SJCRH30 (cell line): ENCODE results near the gene SLC25A20. TPM values are rescaled to one million over a fixed set of nuclear protein-coding genes. Genes with fewer than 3 reads are reported as not detected.
"Not testable (repeated sequence)": the region's sequence is repeated elsewhere in the genome, so short reads cannot be mapped to it uniquely, and the experiment has no call there.

Experiments
- DNase-seq, 2 experiments: peaks; one replicate each; pipeline ENCODE4 v3.0.0-alpha.2; 2015 to 2020
- H3K27ac ChIP-seq: fragments of 250-450 bp; sonication (Bioruptor Pico); 2 replicates; pipeline ENCODE4 v1.5.1; 2020; ENCODE audit warnings: mild to moderate bottlenecking, moderate library complexity
- H3K27me3 ChIP-seq: fragments of 250-450 bp; sonication (Bioruptor Pico); 2 replicates; pipeline ENCODE4 v1.5.1; 2020; ENCODE audit warnings: mild to moderate bottlenecking, moderate library complexity
- H3K36me3 ChIP-seq: fragments of 250-450 bp; sonication (Bioruptor Pico); 2 replicates; pipeline ENCODE4 v1.5.1; 2020; ENCODE audit warnings: mild to moderate bottlenecking, moderate library complexity
- H3K4me1 ChIP-seq: fragments of 250-450 bp; sonication (Bioruptor Pico); 2 replicates; pipeline ENCODE4 v1.5.1; 2020; ENCODE audit warnings: mild to moderate bottlenecking, moderate library complexity
- H3K4me3 ChIP-seq: fragments of 250-450 bp; sonication (Bioruptor Pico); 2 replicates; pipeline ENCODE4 v1.5.1; 2020; ENCODE audit warnings: mild to moderate bottlenecking, moderate library complexity
- H3K9me3 ChIP-seq: fragments of 250-450 bp; sonication (Bioruptor Pico); replicated peaks from 2 replicates; pipeline ENCODE4 v1.5.1; 2020; ENCODE audit warnings: mild to moderate bottlenecking, moderate library complexity
- total RNA-seq: library from RNA; depleted of rRNA; stranded (reverse); fragments of >200 nt; shearing (Covaris generic); gene quantifications from 2 replicates; pipeline ENCODE4 v1.2.3, GENCODE V29; 2014; rRNA removed

SLC25A20 gene
- total RNA-seq, 1 experiment from 2014 or later, result 6.8 TPM

- Histone ChIP-seq H3K9me3 (no peaks in the 10 kb centered on the region; the same call in 1 of the 2 replicates), H3K27ac (no peak overlapping the region), H3K27me3 (no peaks in the 10 kb centered on the region), H3K4me1 (no peaks in the 10 kb centered on the region), H3K4me3 (no peak overlapping the region), H3K36me3 (no peaks in the 10 kb centered on the region)
- no peak for DNase-seq
These were observed 53.5 kb downstream of the SLC25A20 start for GRCh38 chr3:48845170-48845569.

GRCh38 chr3:48837163-48837562, 61.5 kb downstream of the SLC25A20 start:
- Histone ChIP-seq H3K27ac (no peak overlapping the region), H3K9me3 (no peaks in the 10 kb centered on the region), H3K36me3 (peaks cover 4% of the 10 kb centered on the region; the same call in 1 of the 2 replicates), H3K4me1 (no peaks in the 10 kb centered on the region), H3K27me3 (no peaks in the 10 kb centered on the region), H3K4me3 (no peak overlapping the region)
- DNase-seq, result no peak

- Histone ChIP-seq H3K27me3 (no peaks in the 10 kb centered on the region), H3K4me1 (no peaks in the 10 kb centered on the region), H3K9me3 (no peaks in the 10 kb centered on the region), H3K27ac (no peak overlapping the region), H3K36me3 (peaks cover 4% of the 10 kb centered on the region; the same call in 1 of the 2 replicates), H3K4me3 (no peak overlapping the region)
- no peak for DNase-seq
These were observed 62.9 kb downstream of the SLC25A20 start for GRCh38 chr3:48835650-48836366.

GRCh38 chr3:48832684-48833083, 66.0 kb downstream of the SLC25A20 start:
- H3K4me3 ChIP-seq, result no peak overlapping the region
- H3K27ac ChIP-seq, result no peak overlapping the region
- no peaks in the 10 kb centered on the region for H3K27me3 ChIP-seq
- peaks cover 4% of the 10 kb centered on the region; the same call in 1 of the 2 replicates for H3K36me3 ChIP-seq
- no peak for DNase-seq
- no peaks in the 10 kb centered on the region for H3K4me1 ChIP-seq
- H3K9me3 ChIP-seq, result no peaks in the 10 kb centered on the region

GRCh38 chr3:48830715-48831114, 68.0 kb downstream of the SLC25A20 start:
- H3K36me3 ChIP-seq, result peaks cover under 1% of the 10 kb centered on the region; the same call in 1 of the 2 replicates
- no peak for DNase-seq
- no peaks in the 10 kb centered on the region for H3K27me3 ChIP-seq
- H3K4me3 ChIP-seq, result no peak overlapping the region
- H3K9me3 ChIP-seq, result no peaks in the 10 kb centered on the region
- no peaks in the 10 kb centered on the region for H3K4me1 ChIP-seq
- H3K27ac ChIP-seq, result no peak overlapping the region

- H3K9me3 ChIP-seq, H3K4me3 ChIP-seq, DNase-seq, H3K27ac ChIP-seq, H3K27me3 ChIP-seq, H3K4me1 ChIP-seq, H3K36me3 ChIP-seq: not testable (repeated sequence)
These were observed 69.2 kb downstream of the SLC25A20 start for GRCh38 chr3:48829525-48829924.

GRCh38 chr3:48827874-48828273, 70.8 kb downstream of the SLC25A20 start:
- H3K36me3 ChIP-seq, H3K27me3 ChIP-seq, H3K4me3 ChIP-seq, H3K27ac ChIP-seq, H3K9me3 ChIP-seq, H3K4me1 ChIP-seq, DNase-seq: not testable (repeated sequence)

- no peaks in the 10 kb centered on the region for H3K4me1 ChIP-seq
- H3K27ac ChIP-seq, result no peak overlapping the region
- no peaks in the 10 kb centered on the region for H3K36me3 ChIP-seq
- DNase-seq, result no peak
- no peaks in the 10 kb centered on the region for H3K27me3 ChIP-seq
- H3K9me3 ChIP-seq, result no peaks in the 10 kb centered on the region
- no peak overlapping the region for H3K4me3 ChIP-seq
These were observed 72.2 kb downstream of the SLC25A20 start for GRCh38 chr3:48826451-48826850.

GRCh38 chr3:48820612-48821324, 77.9 kb downstream of the SLC25A20 start:
- no peak overlapping the region for H3K27ac ChIP-seq
- H3K4me3 ChIP-seq, result no peak overlapping the region
- no peaks in the 10 kb centered on the region for H3K9me3 ChIP-seq
- H3K27me3 ChIP-seq, result no peaks in the 10 kb centered on the region
- no peaks in the 10 kb centered on the region for H3K4me1 ChIP-seq
- H3K36me3 ChIP-seq, result no peaks in the 10 kb centered on the region
- peak in 1 of 2 experiments; percentile 13 for DNase-seq

- no peak for DNase-seq
- H3K4me1 ChIP-seq, result no peaks in the 10 kb centered on the region
- H3K27me3 ChIP-seq, result no peaks in the 10 kb centered on the region
- H3K4me3 ChIP-seq, result no peak overlapping the region
- no peaks in the 10 kb centered on the region for H3K9me3 ChIP-seq
- no peak overlapping the region for H3K27ac ChIP-seq
- no peaks in the 10 kb centered on the region for H3K36me3 ChIP-seq
These were observed 79.2 kb downstream of the SLC25A20 start for GRCh38 chr3:48819234-48820221.

- Histone ChIP-seq H3K4me3 (no peak overlapping the region), H3K27ac (no peak overlapping the region), H3K4me1 (no peaks in the 10 kb centered on the region), H3K27me3 (no peaks in the 10 kb centered on the region), H3K36me3 (no peaks in the 10 kb centered on the region), H3K9me3 (no peaks in the 10 kb centered on the region)
- no peak for DNase-seq
These were observed 87.2 kb downstream of the SLC25A20 start for GRCh38 chr3:48811524-48811923.

Other genes starting within 250 kb of the SLC25A20 start
- 1.1 and 1.7 TPM in 2 replicates for gene CELSR3, start 236.0 kb downstream of the SLC25A20 start, total RNA-seq
- 11.8 and 13.7 TPM in 2 replicates for gene NCKIPSD, start 213.0 kb downstream of the SLC25A20 start, total RNA-seq
- 61.2 and 67.3 TPM in 2 replicates for gene IP6K2, start 181.7 kb downstream of the SLC25A20 start, total RNA-seq
- 45.0 and 46.5 TPM in 2 replicates for gene PRKAR2A, start 51.0 kb downstream of the SLC25A20 start, total RNA-seq
- gene ARIH2, start 20.0 kb upstream of the SLC25A20 start, total RNA-seq, result 86.5 and 100 TPM in 2 replicates
- 0.35 and 0.36 TPM in 2 replicates for gene P4HTM, start 91.4 kb upstream of the SLC25A20 start, total RNA-seq
- 69.9 and 81.9 TPM in 2 replicates for gene WDR6, start 108.5 kb upstream of the SLC25A20 start, total RNA-seq
- 6.9 and 7.6 TPM in 2 replicates for gene DALRD3, start 119.7 kb upstream of the SLC25A20 start, total RNA-seq
- 58.9 and 66.0 TPM in 2 replicates for gene NDUFAF3, start 123.2 kb upstream of the SLC25A20 start, total RNA-seq
- 244 and 273 TPM in 2 replicates for gene IMPDH2, start 130.5 kb upstream of the SLC25A20 start, total RNA-seq
- 89.8 and 94.5 TPM in 2 replicates for gene QRICH1, start 195.2 kb upstream of the SLC25A20 start, total RNA-seq
- 192 TPM in 2 replicates for gene QARS1, start 205.9 kb upstream of the SLC25A20 start, total RNA-seq
- 39.2 and 41.2 TPM in 2 replicates for gene USP19, start 221.9 kb upstream of the SLC25A20 start, total RNA-seq
- 49.7 and 53.4 TPM in 2 replicates for gene LAMB2, start 234.2 kb upstream of the SLC25A20 start, total RNA-seq